Cerebellar cortex (tissue), 1 donor: ENCODE results near the gene SLC25A14.

Experiments
- DNase-seq: peaks from one replicate; pipeline ENCODE4 v3.0.0-alpha.2; 2015; ENCODE audit warnings: low spot score

SLC25A14 gene

DNA sequence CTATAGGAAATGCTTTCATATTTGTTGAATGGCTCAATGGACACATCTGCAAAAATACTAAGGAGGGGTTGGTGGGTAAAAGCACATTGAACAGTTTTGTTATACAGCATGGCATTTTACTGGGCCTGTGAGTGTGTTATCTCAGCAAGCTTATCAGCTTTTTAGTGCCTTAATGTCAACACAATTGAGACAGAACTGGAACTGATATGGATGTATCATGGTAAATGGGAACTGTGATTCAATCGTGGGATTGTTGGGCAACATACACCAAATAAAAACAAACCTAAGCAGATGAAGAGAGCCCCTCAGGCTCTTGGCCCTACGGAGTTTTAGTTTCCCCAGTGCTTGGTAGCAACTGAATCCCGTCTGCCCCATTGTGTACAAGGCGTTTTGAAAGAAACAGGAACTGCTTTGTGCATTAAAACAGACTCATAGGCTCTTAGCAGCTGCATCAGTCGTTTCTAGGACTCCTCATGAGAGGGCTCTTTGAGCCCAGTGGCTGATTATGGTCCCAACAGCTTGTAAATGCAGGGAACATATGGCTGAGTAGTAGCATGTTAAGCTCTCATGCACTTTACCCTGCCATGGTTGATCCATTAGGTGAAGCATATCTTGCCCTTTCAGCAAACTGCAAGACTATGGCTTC is 38.4 kb downstream of the SLC25A14 start:
- DNase-seq: no peak

DNA sequence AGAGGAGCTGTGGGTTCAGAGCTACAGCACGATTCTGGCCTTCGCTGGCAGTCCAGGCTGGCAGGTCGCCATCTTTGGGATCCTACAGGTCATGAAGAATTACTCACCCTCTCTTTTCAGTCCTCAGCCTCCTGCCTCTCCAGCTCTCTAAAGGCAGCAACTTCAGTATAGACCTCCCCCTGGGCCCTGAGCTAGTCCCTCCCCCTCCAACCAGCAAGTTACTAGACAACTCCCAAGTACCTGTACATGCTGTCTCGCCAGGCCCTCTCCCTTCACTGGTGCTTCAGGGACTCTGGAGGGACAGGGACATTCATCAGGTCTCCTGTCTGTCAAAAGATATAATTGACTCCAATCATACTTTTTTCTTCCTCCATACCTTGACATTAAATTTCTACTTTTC is 45.8 kb downstream of the SLC25A14 start, which contains the start of gene GPR119:
Gene GPR119, minus strand, starts transcription at position 155 of the 400 bp plus-strand sequence. CDS start 227 bp downstream, outside the sequence.
- no peak for DNase-seq

DNA sequence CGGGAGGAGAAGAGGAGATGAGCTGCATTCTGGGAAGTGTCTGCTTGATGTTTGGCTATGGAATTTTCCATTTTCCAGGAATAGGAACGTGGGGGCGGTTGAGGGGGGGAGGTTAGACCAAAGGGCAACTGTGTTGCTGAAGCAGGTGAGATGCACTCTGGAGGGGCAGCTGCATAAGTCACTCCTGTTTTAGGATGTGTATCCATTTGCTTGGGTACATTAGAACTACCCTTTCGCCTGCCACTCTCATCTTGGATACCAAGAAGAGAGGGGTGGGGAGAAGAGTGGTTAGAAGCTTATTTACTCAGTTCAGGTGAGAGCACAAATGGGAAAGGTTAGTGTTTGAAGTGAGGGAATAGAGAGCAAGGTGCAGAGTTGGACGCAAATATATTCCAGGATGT is 46.7 kb downstream of the SLC25A14 start:
- no peak for DNase-seq

DNA sequence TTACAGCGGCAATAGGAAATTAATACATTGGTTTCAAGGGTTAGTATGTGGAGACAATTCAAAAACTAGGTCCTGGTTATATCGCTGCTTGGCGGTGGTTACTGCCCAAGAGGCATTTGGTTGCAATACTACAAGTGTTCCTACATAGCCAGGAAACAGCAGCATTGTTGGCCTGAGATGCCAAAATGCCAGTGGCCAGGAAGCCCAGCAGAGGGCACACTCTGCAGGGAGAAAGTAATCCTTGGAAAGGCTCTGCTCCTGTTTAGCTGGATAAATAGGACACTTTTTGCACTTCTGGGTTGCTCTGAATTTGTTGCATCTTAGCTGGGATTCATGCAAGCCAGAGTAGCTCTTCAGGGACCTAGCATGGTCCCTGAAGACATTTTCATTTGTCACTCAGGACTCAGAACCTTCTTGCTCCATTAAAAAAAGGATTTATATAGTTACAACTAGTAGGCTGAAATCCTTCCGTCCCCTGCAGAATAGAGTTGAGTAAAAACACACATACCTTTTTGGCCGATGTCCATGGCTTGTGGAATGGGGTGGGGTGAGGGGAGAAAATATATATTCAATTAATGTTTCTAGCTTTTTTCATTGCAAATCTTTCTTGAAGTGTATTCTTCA is 53.8 kb downstream of the SLC25A14 start:
- peak; percentile 50 for DNase-seq

DNA sequence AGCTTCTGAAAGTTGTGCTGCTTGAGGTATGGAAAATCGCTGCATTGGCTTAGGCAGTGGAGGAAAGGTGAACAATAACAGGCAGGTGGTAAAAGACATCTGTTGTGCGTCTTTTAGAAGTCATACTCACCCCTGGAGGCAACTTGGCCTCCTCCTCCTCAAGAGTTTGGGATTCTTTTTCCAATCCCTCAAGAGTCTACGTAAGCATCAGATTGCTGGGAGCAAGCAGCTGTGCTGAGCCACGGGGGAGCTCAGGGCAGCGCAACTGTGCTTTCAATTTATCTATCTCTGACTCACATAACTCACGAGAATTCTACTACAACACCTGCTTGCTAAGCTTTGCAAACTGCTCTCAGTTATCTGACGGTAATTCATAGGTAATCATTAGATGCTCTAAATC is 55.6 kb downstream of the SLC25A14 start:
- no peak for DNase-seq

DNA sequence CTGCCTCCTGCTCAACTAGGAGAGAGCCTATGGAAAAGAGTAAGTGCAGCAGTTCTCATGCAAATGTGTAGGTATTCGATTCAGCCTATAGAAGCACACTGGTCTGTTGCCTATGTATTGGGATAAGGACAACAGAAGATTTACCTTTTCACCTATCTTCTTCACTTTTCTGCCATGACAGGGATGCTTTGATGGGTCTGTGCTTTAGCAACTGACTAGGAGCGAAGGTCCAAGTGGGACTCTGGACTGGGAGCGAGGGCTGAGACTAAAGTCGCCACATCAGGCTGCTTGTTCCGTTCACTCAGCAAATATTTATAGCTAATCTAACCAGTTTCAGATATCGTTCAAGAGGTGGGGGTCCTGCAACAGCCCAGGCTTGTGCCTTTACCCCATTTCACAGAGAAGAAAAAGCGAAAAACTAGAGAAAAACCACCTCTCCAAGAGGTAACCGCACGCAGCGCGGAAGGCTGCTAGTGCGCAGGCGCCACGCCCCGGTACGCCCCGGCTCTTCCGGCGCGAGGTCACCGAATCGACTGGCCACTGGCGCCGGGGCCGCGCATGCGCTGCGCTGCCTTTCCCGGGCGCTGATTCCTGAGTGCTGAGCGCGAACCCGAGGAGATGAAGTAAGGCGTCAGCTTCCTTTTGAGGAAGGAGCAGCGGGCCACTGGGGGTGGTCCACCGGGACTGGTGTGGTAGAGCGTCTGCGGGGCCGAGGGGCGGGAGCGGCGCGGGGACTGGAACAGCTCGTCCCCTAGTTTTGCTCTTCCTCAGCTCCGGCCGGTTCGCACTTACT is 61.9 kb downstream of the SLC25A14 start, which contains the start of gene RBMX2:
Gene RBMX2, plus strand, starts transcription at position 573 of the 793 bp plus-strand sequence. Its CDS starts 46 bp downstream, at position 619.
- peak; percentile 71 for DNase-seq

DNA sequence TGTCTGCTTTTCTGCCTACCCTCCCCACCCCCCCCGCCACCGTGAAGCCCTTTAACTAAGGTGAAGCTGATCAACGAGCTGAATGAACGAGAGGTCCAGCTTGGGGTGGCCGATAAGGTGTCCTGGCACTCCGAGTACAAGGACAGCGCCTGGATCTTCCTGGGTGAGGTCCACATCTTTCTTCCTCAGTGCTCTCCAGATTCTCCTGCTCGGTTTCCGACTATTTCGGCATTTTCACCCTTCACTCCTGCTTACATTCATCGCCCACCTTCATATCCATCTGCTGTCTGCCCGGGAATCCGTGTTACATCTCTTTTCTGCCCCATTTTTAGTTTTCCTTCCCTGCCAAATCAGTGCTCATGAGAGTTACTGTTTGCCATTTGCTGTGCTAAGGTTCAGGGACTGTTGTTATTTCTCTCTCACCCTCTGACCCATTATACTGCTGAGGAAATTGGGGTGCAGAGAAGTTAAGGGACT is 62.5 kb downstream of the SLC25A14 start:
- DNase-seq: no peak

DNA sequence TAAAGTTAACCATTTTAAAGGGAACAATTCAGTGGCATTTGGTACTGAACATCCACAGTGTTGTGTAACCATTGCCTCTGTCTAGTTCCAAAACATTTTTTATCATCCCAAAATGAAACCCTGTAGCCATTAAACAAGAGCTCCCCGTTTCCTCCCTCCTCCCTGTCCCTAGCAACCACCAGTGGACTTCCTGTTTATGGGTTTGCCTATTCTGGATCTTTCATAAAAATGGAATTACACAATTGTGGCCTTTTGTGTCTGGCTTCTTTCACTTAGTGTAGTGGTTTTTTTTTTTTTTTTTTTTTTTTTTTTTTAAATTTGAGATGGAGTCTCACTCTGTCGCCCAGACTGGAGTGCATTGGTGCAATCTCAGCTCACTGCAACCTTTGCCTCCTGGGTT is 73.7 kb downstream of the SLC25A14 start:
- no peak for DNase-seq

DNA sequence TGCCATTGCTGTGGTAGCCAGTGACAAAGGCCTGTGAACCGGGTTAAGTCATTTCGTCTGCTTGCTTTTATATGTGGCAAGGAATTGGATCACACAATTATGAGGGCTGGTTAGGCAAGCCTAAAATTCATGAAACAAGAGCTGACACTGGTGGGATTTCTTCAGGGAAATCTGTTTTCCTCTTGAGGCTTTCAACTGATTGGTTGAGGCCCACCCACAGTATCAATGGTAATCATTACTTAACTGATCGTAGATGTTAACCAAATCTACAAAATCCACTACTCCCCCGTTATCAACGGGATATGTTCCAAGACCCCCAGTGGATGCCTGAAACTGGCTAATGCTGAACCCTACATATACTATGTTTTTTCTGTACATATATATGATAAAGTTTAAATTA is 75.1 kb downstream of the SLC25A14 start:
- no peak for DNase-seq

DNA sequence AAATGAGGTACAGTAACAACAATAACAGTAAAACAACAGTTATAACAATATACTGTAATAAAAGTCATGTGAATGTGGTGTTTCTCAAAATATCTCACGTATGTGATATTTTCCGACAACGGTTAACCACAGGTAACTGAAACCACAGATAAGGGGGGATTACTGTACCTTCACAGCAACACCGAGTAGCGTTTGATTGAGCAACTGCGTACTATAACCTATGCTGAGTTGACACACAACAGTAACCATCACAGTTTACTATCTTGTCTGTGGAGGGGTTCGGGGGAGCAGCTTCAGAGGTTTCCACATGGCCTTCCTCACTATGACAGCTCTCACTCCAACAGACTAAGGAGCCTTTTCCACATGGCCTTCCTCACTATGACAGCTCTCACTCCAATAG is 75.5 kb downstream of the SLC25A14 start:
- DNase-seq: no peak

DNA sequence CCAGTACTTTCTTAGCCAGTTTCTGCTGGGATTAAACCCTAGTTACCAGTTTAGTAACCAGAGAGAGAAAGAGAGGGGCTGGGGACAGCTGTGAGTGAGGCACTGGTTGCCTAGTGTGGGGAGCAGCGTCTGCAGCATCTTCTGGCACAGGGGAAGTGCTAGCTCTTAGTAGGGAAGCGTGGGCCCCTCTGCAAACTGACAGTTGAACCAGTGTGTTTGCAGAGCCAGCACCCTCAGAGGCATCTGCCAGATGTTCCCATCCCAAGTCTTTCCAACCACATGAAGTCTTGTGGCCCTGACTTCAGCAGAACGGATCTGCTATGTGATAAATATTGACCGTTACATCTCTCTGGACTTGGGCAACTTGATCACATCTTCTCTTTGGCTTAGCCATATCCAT is 77.1 kb downstream of the SLC25A14 start:
- no peak for DNase-seq

DNA sequence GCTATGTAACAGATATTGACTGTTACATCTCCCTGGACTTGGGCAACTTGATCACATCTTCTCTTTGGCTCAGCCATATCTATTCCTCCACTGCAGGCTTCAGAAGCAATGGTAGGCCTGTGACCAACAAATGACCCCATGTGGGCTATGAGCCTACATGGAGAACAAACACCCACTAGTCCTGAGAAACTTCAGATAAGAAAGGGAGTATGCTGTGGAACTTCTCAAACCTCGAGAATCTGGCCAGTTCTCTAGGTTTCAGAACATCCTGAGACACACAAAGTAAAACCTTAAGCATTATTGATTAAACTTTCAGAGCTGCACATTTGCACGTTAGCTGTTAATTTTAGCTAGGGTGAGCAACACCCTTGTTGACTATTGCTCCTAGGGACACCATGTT is 78.3 kb downstream of the SLC25A14 start:
- no peak for DNase-seq

DNA sequence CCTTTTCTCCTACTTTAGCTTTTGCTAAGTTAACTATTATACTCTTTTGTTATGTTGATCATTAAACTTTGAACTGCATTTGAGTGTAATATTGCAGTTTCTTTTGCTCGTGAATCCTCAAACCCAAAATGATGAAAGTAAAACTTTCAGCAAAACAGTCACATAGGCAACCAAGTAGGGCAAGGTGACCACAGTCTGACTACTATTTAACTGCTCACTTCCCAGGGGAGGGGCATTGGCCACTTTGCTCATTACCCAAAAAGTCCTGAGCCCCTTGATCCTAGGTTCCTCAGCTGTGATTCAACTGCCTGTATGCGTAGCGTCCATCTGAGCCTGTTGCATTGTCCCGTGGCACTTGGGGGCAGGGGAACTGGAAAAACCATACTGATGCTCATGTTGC is 79.0 kb downstream of the SLC25A14 start:
- DNase-seq: no peak

DNA sequence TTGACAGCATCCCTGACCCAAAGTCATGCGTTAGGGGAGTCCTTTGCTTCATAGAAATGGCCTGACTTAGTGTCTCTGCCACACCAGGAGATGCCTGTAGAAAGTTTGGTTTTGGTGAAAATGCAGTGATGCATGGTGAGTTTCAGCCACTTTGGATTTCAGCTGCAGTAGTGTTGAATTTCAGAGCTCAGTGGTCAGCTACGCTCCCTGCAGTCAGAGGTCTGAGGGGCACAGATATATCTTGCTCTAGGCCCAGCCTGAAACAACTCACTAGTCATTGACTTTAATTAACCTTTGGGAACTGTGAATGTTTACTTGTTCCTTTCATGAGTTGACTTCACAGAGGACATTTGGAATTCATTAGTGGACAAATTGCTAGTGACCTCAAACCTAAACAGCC is 79.5 kb downstream of the SLC25A14 start:
- DNase-seq: no peak
